Pancreas (tissue), 10 donors: ENCODE results near the gene ZC3H18. TPM values are rescaled to one million over a fixed set of nuclear protein-coding genes. Genes with fewer than 3 reads are reported as not detected.
A peak's percentile ranks its signal among the peaks of the same experiment; 100 is the strongest.

Source experiments
- ATAC-seq, 4 donors: fragments of 200-7000 bp; cut with Tn5 transposase; one replicate each; pipeline versions ENCODE4 v1.8.0 to v1.9.1; 2020; ENCODE audit warnings: mild to moderate bottlenecking in 4 of 4, moderate library complexity in 4 of 4
- DNase-seq, 6 donors: peaks; one replicate each; pipeline ENCODE4 v3.0.0-alpha.2; 2020
- FAIRE-seq: peaks from 2 replicates; lab custom pipeline; 2012; peaks lifted over from hg19 to GRCh38; lab: Jason Lieb, UNC
- H3K27ac ChIP-seq, 4 donors: fragments of 200-600 bp; sonication (generic); 1 replicate in 3 of 4; 2 replicates in 1 of 4; pipeline versions ENCODE4 v1.5.0 to v1.8.0; 2020
- H3K27me3 ChIP-seq, 4 donors: fragments of 200-600 bp; one replicate each; pipeline ENCODE4 v1.8.0; 2021
- H3K36me3 ChIP-seq, 3 donors: fragments of 200-600 bp; sonication (generic) in 1 of 3; one replicate each; pipeline versions ENCODE4 v1.5.0 to v1.8.0; 2020 to 2021
- H3K4me1 ChIP-seq, 3 donors: fragments of 200-600 bp; one replicate each; pipeline ENCODE4 v1.8.0; 2021
- H3K4me3 ChIP-seq, 4 donors: fragments of 200-600 bp; sonication (generic) in 2 of 4; one replicate each; pipeline versions ENCODE4 v1.5.0 to v1.8.0; 2020 to 2021
- H3K9me3 ChIP-seq, 4 donors: fragments of 200-600 bp; one replicate each; pipeline ENCODE4 v1.8.0; 2021
- CTCF ChIP-seq, 4 donors: fragments of 200-600 bp; sonication (generic) in 3 of 4; IDR thresholded peaks; one replicate each; pipeline versions ENCODE4 v1.5.0 to v1.8.0; 2021; ENCODE audit warnings: antibody characterized with exemption in 4 of 4
- whole genome bisulfite sequencing, 2 donors: extraction: QIAGEN DNeasy Blood & Tissue Kit; methylation state at CpG; one replicate each; pipeline ENCODE4 v1.1.7; 2013; 5-methylcytosine and 5-hydroxymethylcytosine counted together
- intact Hi-C, 3 donors: fragments of 100-400 bp; cut with DNase I; formaldehyde crosslinking; loops; one replicate each; pipeline versions ENCODE4 v1.11.1 to v1.14.2; 2022
- polyA plus RNA-seq, 2 donors: library from polyadenylated mRNA; stranded (reverse); fragments of 200-250 nt; gene quantifications; one replicate each; pipeline ENCODE4 v1.2.3, GENCODE V29; 2013
- total RNA-seq, 6 donors: library from RNA; stranded (reverse); fragmentation: NEBNext Ultra II Directional in 4 of 6; extraction: Animal tissue kit (Norgen Biotek cat#: 25700) in 4 of 6; gene quantifications; one replicate each; pipeline versions ENCODE4 v1.2.1 to v1.2.4, GENCODE V29; 2021 to 2023
- donor health status: healthy with polysubstance abuse.
- donor health status: DM: no; HTN: no; CAD: no; lungs with moderate emphysema.
- donor health status: DM: no; HTN: no; CAD: no.
- donor health status: control.
- donor health status: control.
- donor health status: Bipolar disorder and iron deficiency.
- donor health status: DM: yes; HTN: yes; CAD: no.
- donor health status: DM: no; HTN: no; CAD: no.
- donor health status: DM: no; HTN: no; CAD: no.
- donor health status: DM: yes; HTN: yes; CAD: no.

ZC3H18 gene
- total and polyA plus RNA-seq, 8 donors: 12.2 to 27.6 (median 16.8) TPM

GRCh38 chr16:88662222-88662842 is 92.1 kb downstream of the ZC3H18 start:
- Histone ChIP-seq H3K9me3 (no peaks in the 10 kb centered on the region), H3K4me3 (peak overlapping the region; percentile 70 to 80 (median 74)), H3K36me3 (no peaks in the 10 kb centered on the region), H3K27ac (peak overlapping the region; percentile 56 to 77 (median 64)), H3K4me1 (peaks cover 0 to 17% (median 5%) of the 10 kb centered on the region in 3 donors), H3K27me3 (no peaks in the 10 kb centered on the region)
- WGBS, 2 donors: 1 to 2% methylated on average over 44 to 49 of the region's 49 CpGs
- TF ChIP-seq CTCF (IDR thresholded peaks at IDR 0.05): no peak
- intact Hi-C loops: no loop called here
- FAIRE-seq (no peak), ATAC-seq (peak in 2 of 4 donors; percentile 0 to 10), DNase-seq (peak in 3 of 6 donors; percentile 49 to 72 (median 67))

GRCh38 chr16:88662843-88663606 is 92.8 kb downstream of the ZC3H18 start, which contains the start of gene MVD:
MVD (minus strand) TSS chr16:88663091; CDS start chr16:88663080, 11 bp downstream.
- WGBS, 2 donors: 0 to 1% methylated on average over 84 to 88 of the region's 88 CpGs
- Histone ChIP-seq H3K4me1 (peaks cover 0 to 17% (median 5%) of the 10 kb centered on the region in 3 donors), H3K36me3 (no peaks in the 10 kb centered on the region), H3K27ac (peak within 1 kb of the TSS; percentile 56 to 77 (median 64)), H3K4me3 (peak within 1 kb of the TSS; percentile 70 to 80 (median 74)), H3K27me3 (no peaks in the 10 kb centered on the region), H3K9me3 (no peaks in the 10 kb centered on the region)
- ATAC-seq (peak; percentile 96 to 98 (median 98)), FAIRE-seq (no peak), DNase-seq (peak; percentile 95 to 99 (median 96))
- TF ChIP-seq CTCF (IDR thresholded peaks at IDR 0.05): no peak
- intact Hi-C loops: no loop called here

GRCh38 chr16:88665148-88665547 is 94.9 kb downstream of the ZC3H18 start:
- Histone ChIP-seq H3K27ac (peak overlapping the region in 1 of 4 donors; percentile 19), H3K36me3 (no peaks in the 10 kb centered on the region), H3K27me3 (no peaks in the 10 kb centered on the region), H3K4me3 (no peak overlapping the region), H3K9me3 (no peaks in the 10 kb centered on the region), H3K4me1 (peaks cover 0 to 17% (median 5%) of the 10 kb centered on the region in 3 donors)
- no peak for TF ChIP-seq CTCF (IDR thresholded peaks at IDR 0.05)
- 31 to 32% methylated on average over 4 of the region's 4 CpGs for WGBS, 2 donors
- intact Hi-C loops: no loop called here
- DNase-seq (peak in 4 of 6 donors; percentile 52 to 76 (median 67)), ATAC-seq (peak; percentile 14 to 37 (median 20)), FAIRE-seq (no peak)

DNA sequence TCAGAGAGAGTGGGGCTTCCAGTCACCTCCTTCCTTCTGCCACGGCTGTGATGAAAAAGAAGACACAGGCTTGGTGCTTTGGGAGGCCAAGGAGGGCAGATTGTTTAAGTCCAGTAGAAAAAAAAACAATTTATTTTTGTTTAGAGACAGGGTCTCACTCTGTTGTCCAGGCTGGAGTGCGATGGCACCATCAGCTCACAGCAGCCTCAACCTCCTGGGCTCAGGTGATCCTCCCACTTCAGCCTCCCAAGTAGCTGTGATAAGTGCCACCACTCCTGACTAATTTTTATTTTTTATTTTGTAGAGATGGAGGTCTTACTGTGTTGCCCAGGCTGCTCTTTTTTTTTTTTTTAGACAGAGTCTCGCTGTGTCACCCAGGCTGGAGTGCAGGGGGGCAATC is 95.4 kb downstream of the ZC3H18 start:
- no peak for DNase-seq
- Histone ChIP-seq H3K4me1 (peaks cover 0 to 17% (median 5%) of the 10 kb centered on the region in 3 donors), H3K27ac (no peak overlapping the region), H3K27me3 (no peaks in the 10 kb centered on the region), H3K4me3 (no peak overlapping the region), H3K36me3 (no peaks in the 10 kb centered on the region), H3K9me3 (no peaks in the 10 kb centered on the region)
- intact Hi-C loops: no loop called here
- TF ChIP-seq CTCF (IDR thresholded peaks at IDR 0.05): no peak
- no peak for ATAC-seq
- FAIRE-seq: no peak
- WGBS, 2 donors: 93 to 97% methylated on average over 3 of the region's 3 CpGs
